HG03108 (cell line): ENCODE data around the gene HECW1.
"Not testable (repeated sequence)": the region's sequence is repeated elsewhere in the genome, so short reads cannot be mapped to it uniquely, and the experiment has no call there.

Experiments used
- ATAC-seq: cut with Tn5 transposase; IDR thresholded peaks from one replicate; pipeline ENCODE4 v1.9.1; 2021; ENCODE audit warnings: moderate library complexity; ENCODE audit not compliant: unreplicated experiment

HECW1 gene

DNA sequence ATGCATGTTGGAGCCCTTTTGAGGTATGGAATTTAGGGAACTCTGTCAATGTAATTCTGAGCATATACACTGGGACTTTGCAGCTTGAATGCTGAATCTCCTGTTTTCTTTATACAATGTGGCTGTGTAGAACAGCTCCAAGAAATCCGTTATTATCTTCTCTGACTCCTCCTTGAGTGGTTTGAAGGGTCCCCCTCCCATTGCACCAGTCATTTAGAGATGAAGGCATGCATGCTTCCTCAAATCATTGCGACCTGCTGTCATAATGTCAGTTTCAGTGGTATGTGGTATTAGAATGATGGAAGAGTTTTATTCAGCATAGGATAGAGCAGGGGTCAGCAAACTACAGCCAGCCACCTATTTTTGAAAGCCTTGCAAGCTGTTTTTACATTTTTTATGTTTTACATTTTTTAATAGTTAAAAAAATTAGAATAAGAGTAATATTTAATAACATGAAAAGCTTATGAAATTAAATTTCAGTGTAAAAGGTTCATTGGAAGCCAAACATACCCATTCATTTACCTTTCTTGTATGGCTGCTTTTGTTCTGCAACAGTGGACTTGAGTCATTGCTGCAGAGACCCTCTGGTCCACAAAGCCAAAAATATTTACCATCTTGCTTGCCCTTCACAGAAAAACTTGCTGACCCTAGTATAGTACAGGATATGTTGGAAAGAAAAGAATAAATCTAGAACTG, 478.6 kb downstream of the HECW1 start:
- ATAC-seq = peak; percentile 60

DNA sequence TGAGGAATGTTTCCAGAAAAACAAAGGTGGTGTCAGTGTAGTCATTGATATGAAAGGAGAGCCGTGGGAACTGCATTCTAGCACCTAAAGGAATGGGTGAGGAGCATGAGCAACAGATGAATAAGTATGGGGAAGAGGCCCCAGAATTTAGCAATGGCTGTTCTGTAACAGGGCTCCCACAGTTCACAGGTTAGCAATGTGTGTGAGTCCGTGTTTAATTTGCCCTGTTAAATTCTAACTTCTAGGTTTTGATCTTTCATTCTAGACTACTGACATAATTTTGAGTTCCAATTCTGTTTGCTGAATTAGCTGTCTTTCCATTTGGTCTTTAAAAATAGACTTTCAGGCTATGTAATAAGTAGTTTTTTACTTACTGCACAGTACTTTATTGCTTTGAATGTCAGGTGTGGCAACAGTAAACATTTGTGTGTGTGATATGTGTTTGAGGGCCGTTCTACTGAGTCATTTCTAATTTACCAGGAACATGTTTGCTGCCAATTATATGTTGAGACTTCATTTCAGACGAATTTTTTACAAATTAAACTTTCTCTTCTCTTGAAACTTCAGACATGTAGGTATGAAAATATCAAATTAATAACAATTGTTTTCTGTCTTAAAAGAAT, 479.2 kb downstream of the HECW1 start:
- ATAC-seq = peak; percentile 29

DNA sequence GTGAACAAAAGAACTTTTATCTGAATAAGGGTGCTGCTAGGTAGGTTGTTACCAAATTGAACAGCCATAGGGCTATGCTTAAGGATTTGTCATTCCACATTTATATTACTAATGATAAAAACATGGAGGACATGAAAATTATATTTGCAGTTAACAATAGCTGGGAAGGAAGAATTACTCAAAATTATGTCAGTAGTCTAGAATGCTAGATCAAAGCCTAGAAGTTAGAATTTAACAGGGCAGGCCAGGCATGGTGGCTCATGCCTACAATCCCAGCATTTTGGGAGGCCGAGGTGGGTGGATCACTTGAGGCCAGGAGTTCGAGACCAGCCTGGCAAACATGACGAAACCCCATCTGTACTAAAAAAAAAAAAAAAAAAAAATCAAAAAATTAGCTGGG, 479.9 kb downstream of the HECW1 start:
- no peak for ATAC-seq

DNA sequence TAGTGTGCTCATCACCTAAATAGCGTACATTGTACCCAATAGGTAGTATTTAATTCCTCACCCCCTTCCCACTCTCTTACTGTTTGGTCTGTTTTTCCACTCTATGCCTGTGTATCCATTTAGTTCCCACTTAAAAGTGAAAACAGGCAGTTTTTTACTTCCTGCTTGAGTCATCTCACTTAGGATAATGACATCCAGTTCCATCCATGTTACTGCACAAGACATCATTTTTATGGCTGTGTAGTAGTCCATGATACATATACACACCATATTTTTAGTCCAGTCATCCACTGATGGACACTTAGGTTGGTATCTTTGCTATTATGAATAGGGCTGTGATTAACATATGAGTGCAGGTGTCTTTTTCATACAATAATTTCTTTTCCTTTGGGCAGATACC, 480.6 kb downstream of the HECW1 start:
- ATAC-seq = no peak

DNA sequence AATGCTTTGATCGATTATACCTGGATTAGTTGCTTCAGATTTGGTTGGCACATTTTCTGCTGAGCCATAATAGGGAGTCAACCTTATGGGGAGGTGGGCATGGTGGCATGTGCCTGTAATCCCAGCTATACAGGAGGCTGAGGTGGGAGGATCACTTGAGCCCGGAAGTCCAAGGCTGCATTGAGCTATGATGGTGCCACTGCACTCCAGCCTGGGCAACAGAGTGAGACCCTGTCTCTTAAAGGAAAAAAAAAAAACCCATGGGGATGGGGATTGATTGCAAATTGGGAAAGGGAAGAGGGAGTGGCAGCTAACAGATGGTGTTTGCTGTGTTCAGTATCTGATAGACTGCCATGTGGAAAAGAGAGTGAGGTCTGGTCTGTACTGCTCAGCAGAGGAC, 481.6 kb downstream of the HECW1 start:
- ATAC-seq = no peak

DNA sequence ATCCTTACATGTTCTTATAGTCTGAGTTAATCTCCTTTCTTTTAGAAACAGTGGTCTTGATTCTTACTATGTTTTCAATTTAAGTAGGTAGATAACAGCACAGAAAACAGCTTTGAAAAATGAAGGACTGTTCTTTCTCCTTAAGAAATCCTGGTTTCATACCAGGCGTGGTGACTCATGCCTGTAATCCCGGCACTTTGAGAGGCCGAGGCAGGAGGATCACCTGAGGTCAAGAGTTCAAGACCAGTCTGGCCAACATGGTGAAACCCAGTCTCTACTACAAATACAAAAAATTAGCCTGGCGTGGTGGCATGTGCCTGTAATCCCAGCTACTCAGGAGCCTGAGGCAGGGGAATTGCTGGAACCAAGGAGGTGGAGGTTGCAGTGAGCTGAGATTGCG, 484.0 kb downstream of the HECW1 start:
- not testable (repeated sequence) for ATAC-seq

DNA sequence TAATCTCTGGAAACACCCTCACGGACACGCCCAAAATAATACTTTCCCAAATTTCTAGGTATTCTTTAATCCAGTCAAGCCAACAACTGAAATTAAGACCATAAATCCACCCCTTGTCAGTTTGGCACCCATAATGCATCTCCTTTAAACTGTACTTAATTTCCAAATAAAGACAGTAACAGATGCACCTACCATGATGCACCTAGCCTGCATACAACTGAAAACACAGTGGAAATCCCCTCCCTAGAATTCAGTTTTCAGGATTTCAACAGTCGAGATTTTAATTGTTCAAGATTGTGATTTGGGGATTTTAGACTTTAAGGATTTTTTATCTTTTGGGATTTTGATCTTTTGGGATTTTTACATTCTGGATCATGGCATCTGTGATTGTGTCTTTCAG, 487.6 kb downstream of the HECW1 start:
- ATAC-seq = no peak

DNA sequence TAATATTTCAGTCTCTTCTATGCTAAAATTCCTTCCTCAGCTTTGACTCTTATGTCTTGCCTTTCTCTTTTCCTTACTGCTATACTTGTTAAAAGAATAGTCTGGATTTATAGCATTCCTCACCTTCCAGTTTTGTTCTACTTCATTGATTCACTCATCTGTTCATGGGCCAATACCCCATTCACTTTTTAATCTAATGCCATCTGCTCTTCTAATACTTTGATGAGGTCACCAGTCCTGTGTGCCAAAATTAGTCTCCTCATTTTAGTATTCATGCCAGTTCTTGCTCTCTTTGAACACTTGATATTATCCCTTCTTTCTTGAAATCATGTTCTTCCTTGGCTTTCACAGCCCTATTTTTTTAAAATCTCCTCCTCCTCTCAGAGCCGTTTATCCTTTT, 489.8 kb downstream of the HECW1 start:
- ATAC-seq = no peak

DNA sequence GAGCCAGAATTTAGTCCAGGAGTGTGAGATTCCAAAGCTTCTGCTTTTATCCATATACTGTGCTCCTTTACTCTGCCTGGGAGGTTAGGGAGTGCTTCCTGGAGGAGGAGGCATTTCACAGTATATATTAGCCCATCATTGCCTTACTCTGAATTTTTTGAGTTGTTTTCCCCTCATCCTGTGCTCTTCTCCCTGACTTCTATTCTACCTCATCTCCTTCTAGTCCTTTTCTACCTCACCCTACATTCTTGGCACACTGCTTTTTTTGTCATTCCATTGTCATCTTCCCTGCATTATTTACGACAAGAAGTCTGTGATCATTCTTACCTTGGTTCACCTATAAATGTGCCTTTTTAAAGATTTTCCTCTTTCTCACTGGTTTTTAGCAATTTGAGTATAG, 491.8 kb downstream of the HECW1 start:
- ATAC-seq = no peak

DNA sequence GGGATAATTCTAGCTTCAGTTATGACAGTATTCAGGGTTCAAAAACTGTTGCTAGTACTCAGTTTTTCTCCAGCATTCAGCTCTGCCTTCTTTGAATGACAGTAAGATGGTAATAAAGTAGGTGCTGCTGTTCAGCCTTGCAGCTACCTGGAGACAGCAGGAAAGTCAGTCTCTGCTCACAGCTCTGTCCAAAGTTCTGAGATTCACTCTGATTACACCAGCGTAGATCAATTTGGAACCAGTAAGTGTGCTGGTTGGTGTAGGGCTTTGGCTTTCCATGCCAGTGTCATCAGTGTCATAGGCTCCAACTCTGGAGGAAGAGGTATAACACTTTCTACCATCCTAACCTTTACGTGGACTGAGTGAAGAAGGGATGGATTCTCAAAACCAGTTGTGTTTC, 496.6 kb downstream of the HECW1 start:
- ATAC-seq = no peak

DNA sequence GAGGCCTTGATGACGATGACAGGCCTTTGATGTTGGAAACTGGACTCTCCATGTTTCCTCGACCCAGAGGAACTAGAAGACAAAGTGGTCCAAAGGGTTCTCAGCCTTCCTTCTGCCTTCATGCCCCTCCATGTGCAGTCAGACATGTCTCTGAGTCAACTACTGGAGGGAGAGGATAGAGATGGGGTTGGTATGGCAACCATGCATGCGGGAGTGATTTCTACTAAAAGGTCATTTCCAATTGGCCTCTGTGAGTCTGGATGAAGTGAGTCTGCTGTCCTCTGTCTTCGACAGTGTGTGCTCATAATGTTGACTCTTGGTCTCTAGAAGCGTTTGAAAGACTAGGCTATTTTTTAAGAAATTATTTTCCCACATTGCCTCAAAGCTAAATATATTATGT, 499.7 kb downstream of the HECW1 start:
- ATAC-seq = no peak

DNA sequence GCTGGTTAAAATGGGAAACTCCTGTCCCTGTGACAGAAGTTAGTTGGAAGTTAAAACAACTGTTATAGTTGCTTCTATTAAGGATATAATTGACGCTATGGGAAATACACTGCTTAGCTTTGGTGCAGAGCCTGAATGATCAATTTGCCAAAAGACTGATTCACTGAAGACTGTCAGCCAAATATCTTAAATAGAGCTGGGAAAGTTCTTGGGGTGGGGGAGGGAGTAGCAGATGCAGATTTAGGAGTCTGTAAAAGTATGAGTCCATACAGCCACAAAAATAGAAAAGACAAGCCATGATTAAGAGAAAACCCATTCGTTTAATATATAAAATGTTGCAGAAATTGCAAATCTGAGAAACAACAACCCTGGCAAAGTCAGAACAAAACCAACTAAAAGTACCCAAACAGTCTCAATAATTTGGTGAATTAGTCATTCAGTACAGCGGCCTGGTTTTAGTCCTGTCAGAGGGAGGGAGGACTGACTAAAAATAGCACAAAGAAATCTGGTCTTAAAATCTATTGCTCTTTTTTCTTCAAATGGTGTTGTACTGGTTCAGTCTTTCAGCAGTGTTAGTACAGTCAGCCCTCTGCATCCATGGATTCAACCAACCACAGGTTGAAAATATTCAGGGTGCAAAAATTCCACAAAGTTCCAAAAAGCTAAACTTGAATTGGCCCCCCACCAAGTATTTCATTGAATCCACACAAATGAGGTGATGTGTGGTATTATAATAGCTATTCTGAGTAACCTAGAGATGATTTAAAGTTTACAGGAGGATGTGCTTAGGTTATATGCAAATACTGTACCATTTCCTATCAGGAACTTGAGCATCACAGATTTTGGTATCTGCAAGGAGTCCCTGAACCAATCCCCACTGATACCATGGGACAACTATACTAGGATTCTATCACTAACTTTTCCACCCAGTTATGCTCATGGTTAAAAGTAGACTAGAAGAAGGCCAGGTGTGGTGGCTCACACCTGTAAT, 500.4 kb downstream of the HECW1 start:
- ATAC-seq = no peak
